Liver (tissue), 9 donors: ENCODE data around the gene CCDC134. TPM values are rescaled to one million over a fixed set of nuclear protein-coding genes. Genes with fewer than 3 reads are reported as not detected.

ENCODE experiments used
- DNase-seq: peaks from one replicate; pipeline ENCODE4 v3.0.0-alpha.2; 2017; ENCODE audit warnings: low spot score
- H3K27ac ChIP-seq, 2 donors: one replicate each; pipeline ENCODE4 v1.7.0; 2013; ENCODE audit warnings: inconsistent platforms in 2 of 2, low read length in 2 of 2, control low read depth in 1 of 2, low read depth in 1 of 2, mild to moderate bottlenecking in 1 of 2
- H3K27me3 ChIP-seq, 4 donors: one replicate each; pipeline versions ENCODE4 v1.6.1 to v1.7.0; 2013; ENCODE audit warnings: low read length in 3 of 4, inconsistent platforms in 1 of 4, mild to moderate bottlenecking in 1 of 4, moderate library complexity in 1 of 4; ENCODE audit not compliant: control insufficient read depth in 4 of 4, insufficient read depth in 4 of 4
- H3K36me3 ChIP-seq, 4 donors: one replicate each; pipeline versions ENCODE4 v1.6.1 to v1.7.0; 2013; ENCODE audit warnings: low read length in 3 of 4, mild to moderate bottlenecking in 3 of 4, low read depth in 1 of 4, moderate library complexity in 1 of 4; ENCODE audit not compliant: control insufficient read depth in 4 of 4, insufficient read depth in 3 of 4
- H3K4me1 ChIP-seq, 4 donors: one replicate each; pipeline versions ENCODE4 v1.6.1 to v1.7.0; 2013; ENCODE audit warnings: low read length in 3 of 4, mild to moderate bottlenecking in 3 of 4, moderate library complexity in 1 of 4; ENCODE audit not compliant: control insufficient read depth in 4 of 4, insufficient read depth in 4 of 4
- H3K4me3 ChIP-seq, 3 donors: one replicate each; pipeline versions ENCODE4 v1.6.1 to v1.7.0; 2013; ENCODE audit warnings: low read length in 3 of 3, control low read depth in 1 of 3, low read depth in 1 of 3, mild to moderate bottlenecking in 1 of 3
- H3K9ac ChIP-seq, 2 donors: one replicate each; pipeline ENCODE4 v1.7.0; 2013; ENCODE audit warnings: low read length in 2 of 2, mild to moderate bottlenecking in 2 of 2, moderate library complexity in 2 of 2, control low read depth in 1 of 2, low read depth in 1 of 2
- H3K9me3 ChIP-seq, 4 donors: one replicate each; pipeline versions ENCODE4 v1.6.1 to v1.7.0; 2013; ENCODE audit warnings: low read length in 3 of 4; ENCODE audit not compliant: control insufficient read depth in 4 of 4
- EGR1 ChIP-seq, 2 donors: IDR thresholded peaks; 2 replicates each; pipeline ENCODE4 v1.6.1; 2016 to 2018; ENCODE audit warnings: antibody characterized with exemption in 2 of 2, low read depth in 2 of 2
- NR2F2 ChIP-seq: IDR thresholded peaks from 2 replicates; pipeline ENCODE4 v1.6.1; 2016; ENCODE audit warnings: antibody characterized with exemption
- YY1 ChIP-seq: IDR thresholded peaks from 2 replicates; pipeline ENCODE4 v1.6.1; 2016; ENCODE audit warnings: antibody characterized with exemption, mild to moderate bottlenecking
- WGBS: extraction: QIAGEN DNeasy Blood & Tissue Kit; methylation state at CpG from one replicate; pipeline ENCODE4 v1.1.7; 2013; 5-methylcytosine and 5-hydroxymethylcytosine counted together
- polyA plus RNA-seq, 2 donors: library from polyadenylated mRNA; stranded (reverse) in 1 of 2; unstranded in 1 of 2; fragments of 200-250 nt in 1 of 2; fragments of >200 nt in 1 of 2; fragmentation: Nextera tagmentation in 1 of 2; extraction: Ambion mirVana in 1 of 2; gene quantifications; one replicate each; pipeline versions ENCODE4 v1.2.1 to v1.2.3, GENCODE V29; 2013 to 2015
- total RNA-seq, 2 donors: library from RNA; depleted of rRNA; stranded (reverse); fragments of >200 nt; gene quantifications; one replicate each; pipeline ENCODE4 v1.2.3, GENCODE V29; 2014
- TF ChIP-seq, protein P1 (sequence below): IDR thresholded peaks from 2 replicates; pipeline ENCODE4 v1.6.1; 2016; ENCODE audit warnings: antibody characterized with exemption
- donor health status: healthy.
- donor health status: healthy.
- donor health status: healthy.
- donor health status: healthy.
- donor health status: healthy.

The CCDC134 gene
- total and polyA plus RNA-seq, 4 donors = 2.0 to 13.2 (median 6.4) TPM

DNA sequence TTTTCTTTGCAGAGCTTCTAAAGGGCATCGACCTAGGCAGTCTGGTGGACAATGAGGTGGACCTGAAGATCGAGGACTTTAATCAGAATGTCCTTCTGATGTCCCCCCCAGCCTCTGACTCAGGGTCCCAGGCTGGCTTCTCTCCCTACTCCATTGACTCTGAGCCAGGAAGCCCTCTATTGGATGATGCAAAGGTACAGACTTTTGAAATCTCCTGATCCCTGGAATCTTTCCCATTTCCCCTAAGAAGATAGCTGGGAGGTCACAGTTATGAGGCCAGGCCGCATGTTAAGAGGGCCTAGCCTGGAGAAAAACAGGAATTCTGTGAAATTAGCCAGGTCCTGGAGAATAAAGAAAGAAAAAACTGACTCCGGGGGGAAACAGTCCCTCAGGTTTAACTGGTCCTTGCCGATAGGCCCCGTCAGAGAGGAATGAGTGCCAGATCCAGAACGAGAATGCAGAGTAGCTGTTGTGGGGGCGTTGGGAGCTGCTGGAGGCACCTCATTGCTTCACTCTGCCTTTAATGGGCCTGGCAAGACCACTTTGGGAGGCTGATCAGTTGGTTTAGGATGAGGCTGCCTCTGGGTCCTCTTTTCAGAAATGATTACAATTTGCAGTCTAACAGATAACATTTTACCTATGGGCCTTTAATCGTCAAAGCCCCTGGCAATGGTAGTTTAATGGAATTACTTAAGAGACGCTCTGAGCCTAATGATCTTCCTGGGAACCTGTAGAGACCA lies 75.2 kb downstream of the CCDC134 start:
- Histone ChIP-seq H3K27me3 (no peaks in the 10 kb centered on the region), H3K9me3 (no peaks in the 10 kb centered on the region), H3K9ac (no peak overlapping the region), H3K36me3 (peaks cover 10 to 79% (median 53%) of the 10 kb centered on the region in 4 donors), H3K4me1 (peaks cover 0 to 5% (median 0%) of the 10 kb centered on the region in 4 donors), H3K4me3 (no peak overlapping the region), H3K27ac (no peak overlapping the region)
- no peak for DNase-seq
- TF ChIP-seq YY1 = no peak
- no peak for TF ChIP-seq NR2F2
- TF ChIP-seq, protein P1, sequence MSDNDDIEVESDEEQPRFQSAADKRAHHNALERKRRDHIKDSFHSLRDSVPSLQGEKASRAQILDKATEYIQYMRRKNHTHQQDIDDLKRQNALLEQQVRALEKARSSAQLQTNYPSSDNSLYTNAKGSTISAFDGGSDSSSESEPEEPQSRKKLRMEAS = no peak
- no peak for TF ChIP-seq EGR1 (IDR thresholded peaks at IDR 0.05; ENCODE audit: low read depth in 2 of 2)
- WGBS = 83% methylated on average over 10 of the region's 10 CpGs

Other genes starting within 250 kb of the CCDC134 start
- gene CSDC2, start 239.7 kb upstream of the CCDC134 start, total RNA-seq = under 1 TPM; 0.17 to 0.33 TPM
- gene CSDC2, start 239.7 kb upstream of the CCDC134 start, polyA plus RNA-seq = 10 to 100 TPM in 1 of 2 donors, under 1 TPM in 1; 0.42 to 12.2 TPM
- 10 to 100 TPM; 24.9 to 30.1 TPM for gene PMM1, start 210.8 kb upstream of the CCDC134 start, total RNA-seq
- gene PMM1, start 210.8 kb upstream of the CCDC134 start, polyA plus RNA-seq = 10 to 100 TPM; 35.1 to 50.2 TPM
- 10 to 100 TPM; 16.4 to 46.9 TPM for gene DESI1, start 179.6 kb upstream of the CCDC134 start, total RNA-seq
- gene DESI1, start 179.6 kb upstream of the CCDC134 start, polyA plus RNA-seq = 100 to 1,000 TPM in 1 of 2 donors, 10 to 100 TPM in 1; 34.3 to 102 TPM
- gene XRCC6, start 179.4 kb upstream of the CCDC134 start, total RNA-seq = 100 to 1,000 TPM; 104 to 148 TPM
- 10 to 100 TPM; 81.8 to 87.9 TPM for gene XRCC6, start 179.4 kb upstream of the CCDC134 start, polyA plus RNA-seq
- 10 to 100 TPM; 22.3 to 35.3 TPM for gene SNU13, start 111.8 kb upstream of the CCDC134 start, total RNA-seq
- 100 to 1,000 TPM in 1 of 2 donors, 10 to 100 TPM in 1; 52.6 to 104 TPM for gene SNU13, start 111.8 kb upstream of the CCDC134 start, polyA plus RNA-seq
- 1 to 10 TPM in 1 of 2 donors, under 1 TPM in 1; 0.33 to 1.0 TPM for gene MEI1, start 101.2 kb upstream of the CCDC134 start, total RNA-seq
- 1 to 10 TPM in 1 of 2 donors, under 1 TPM in 1; 0.43 to 1.3 TPM for gene MEI1, start 101.2 kb upstream of the CCDC134 start, polyA plus RNA-seq
- gene SREBF2, start 32.4 kb downstream of the CCDC134 start, total RNA-seq = 10 to 100 TPM; 60.0 to 69.6 TPM
- gene SREBF2, start 32.4 kb downstream of the CCDC134 start, polyA plus RNA-seq = 10 to 100 TPM; 18.3 to 54.5 TPM
- not detected for gene SHISA8, start 114.4 kb downstream of the CCDC134 start, total RNA-seq
- not detected for gene SHISA8, start 114.4 kb downstream of the CCDC134 start, polyA plus RNA-seq
- under 1 TPM; under 0.01 to 0.37 TPM for gene TNFRSF13C, start 126.1 kb downstream of the CCDC134 start, total RNA-seq
- under 1 TPM; 0.02 to 0.26 TPM for gene TNFRSF13C, start 126.1 kb downstream of the CCDC134 start, polyA plus RNA-seq
- 10 to 100 TPM in 1 of 2 donors, under 1 TPM in 1; 0.17 to 26.3 TPM for gene CENPM, start 146.5 kb downstream of the CCDC134 start, total RNA-seq
- 1 to 10 TPM; 1.7 to 2.9 TPM for gene CENPM, start 146.5 kb downstream of the CCDC134 start, polyA plus RNA-seq
- under 1 TPM in 1 of 2 donors, not detected in 1; under 0.01 TPM for gene SEPTIN3, start 168.8 kb downstream of the CCDC134 start, total RNA-seq
- under 1 TPM; 0.04 to 0.07 TPM for gene SEPTIN3, start 168.8 kb downstream of the CCDC134 start, polyA plus RNA-seq
- gene WBP2NL, start 198.1 kb downstream of the CCDC134 start, total RNA-seq = under 1 TPM; 0.33 to 0.50 TPM
- gene WBP2NL, start 198.1 kb downstream of the CCDC134 start, polyA plus RNA-seq = under 1 TPM; 0.12 to 0.18 TPM